ENCODE data around the gene COL4A2.

- TF ChIP-seq CTCF (optimal IDR thresholded peaks at IDR 0.05 in 1 of 3, IDR thresholded peaks at IDR 0.05 in 1 of 3, conservative IDR thresholded peaks at IDR 0.05 in 1 of 3; ENCODE audit: extremely low read depth in 1 of 3, insufficient read depth in 2 of 3, low read length in 3 of 3) (no peak), EZH2 (IDR thresholded peaks at IDR 0.05; ENCODE audit: low read length) (no peak)
Measured at GRCh38 chr13:110278859-110279258, 28.2 kb upstream of the COL4A2 start.

All from keratinocyte (primary cell).